Stimulated activated naive CD8-positive, alpha-beta T cell treated with anti-CD3 and anti-CD28 coated beads, Interleukin-15, Interleukin-2, amounts not matched to agents 100 ng/mL and 50 ng/mL, for 24 hours (primary cell): ENCODE results near the gene FRMD4A.

Experiments used
- H3K27ac Mint-ChIP-seq: one replicate; pipeline ENCODE4 v1.8.0; 2021; ENCODE audit warnings: mild to moderate bottlenecking, mixed read lengths
- H3K27me3 Mint-ChIP-seq: one replicate; pipeline ENCODE4 v1.8.0; 2021; ENCODE audit warnings: mixed read lengths
- H3K36me3 Mint-ChIP-seq: one replicate; pipeline ENCODE4 v1.8.0; 2021; ENCODE audit warnings: low read depth, mixed read lengths
- H3K4me1 Mint-ChIP-seq: one replicate; pipeline ENCODE4 v1.8.0; 2021; ENCODE audit warnings: low read depth, mixed read lengths
- H3K4me3 Mint-ChIP-seq: one replicate; pipeline ENCODE4 v1.8.0; 2021; ENCODE audit warnings: mild to moderate bottlenecking, mixed read lengths
- H3K9me3 Mint-ChIP-seq: one replicate; pipeline ENCODE4 v1.8.0; 2021; ENCODE audit warnings: mixed read lengths

The FRMD4A gene

GRCh38 chr10:14358886-14359573, 28.3 kb upstream of the FRMD4A start:
- Mint-ChIP-seq H3K9me3 (no peaks in the 10 kb centered on the region), H3K4me3 (no peak overlapping the region), H3K36me3 (no peaks in the 10 kb centered on the region), H3K27ac (no peak overlapping the region), H3K27me3 (peaks cover 21% of the 10 kb centered on the region), H3K4me1 (no peaks in the 10 kb centered on the region)

DNA sequence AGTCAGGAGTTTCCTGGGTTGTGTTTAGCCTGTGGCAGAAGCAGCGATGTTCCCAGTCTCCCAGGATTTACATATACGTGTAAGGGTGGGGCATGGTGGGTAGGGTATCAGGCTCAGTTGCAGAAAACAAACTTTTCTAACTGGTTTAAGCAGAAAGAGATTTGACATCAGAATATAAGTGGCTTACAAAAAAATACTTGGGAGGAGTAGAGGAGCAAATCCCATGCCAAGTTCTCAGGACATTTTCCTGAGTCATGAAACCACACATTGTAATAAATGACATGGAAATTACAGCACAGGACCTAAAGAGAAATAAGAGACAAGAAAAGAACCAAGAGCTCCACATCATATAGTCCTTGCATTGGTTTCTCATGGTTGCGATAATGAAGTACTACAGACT, 26.2 kb upstream of the FRMD4A start:
- Mint-ChIP-seq H3K27me3 (peaks cover 18% of the 10 kb centered on the region), H3K36me3 (no peaks in the 10 kb centered on the region), H3K9me3 (no peaks in the 10 kb centered on the region), H3K4me1 (no peaks in the 10 kb centered on the region), H3K27ac (no peak overlapping the region), H3K4me3 (no peak overlapping the region)

DNA sequence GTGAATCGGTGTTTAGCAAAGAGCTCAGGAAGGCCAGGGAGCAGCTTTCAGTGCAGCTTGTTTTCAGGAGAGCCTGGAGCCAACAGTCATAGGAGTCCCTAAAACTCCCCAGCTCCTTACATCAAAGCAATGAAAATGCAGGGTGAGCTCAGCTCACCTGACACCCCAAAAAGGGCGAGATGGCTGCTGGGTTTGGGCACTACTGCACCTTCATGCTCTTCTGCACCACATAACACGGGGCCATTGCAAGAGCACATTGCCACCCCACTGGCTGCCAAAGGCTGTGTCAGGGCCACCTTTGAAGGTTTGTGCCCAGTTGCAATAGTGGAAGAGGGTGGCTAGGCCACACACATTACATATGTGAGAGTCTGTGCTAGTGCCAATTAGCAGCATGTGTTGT, 25.0 kb upstream of the FRMD4A start:
- H3K36me3 Mint-ChIP-seq = no peaks in the 10 kb centered on the region
- no peak overlapping the region for H3K27ac Mint-ChIP-seq
- H3K4me1 Mint-ChIP-seq = no peaks in the 10 kb centered on the region
- H3K4me3 Mint-ChIP-seq = no peak overlapping the region
- H3K9me3 Mint-ChIP-seq = no peaks in the 10 kb centered on the region
- H3K27me3 Mint-ChIP-seq = peaks cover 11% of the 10 kb centered on the region

DNA sequence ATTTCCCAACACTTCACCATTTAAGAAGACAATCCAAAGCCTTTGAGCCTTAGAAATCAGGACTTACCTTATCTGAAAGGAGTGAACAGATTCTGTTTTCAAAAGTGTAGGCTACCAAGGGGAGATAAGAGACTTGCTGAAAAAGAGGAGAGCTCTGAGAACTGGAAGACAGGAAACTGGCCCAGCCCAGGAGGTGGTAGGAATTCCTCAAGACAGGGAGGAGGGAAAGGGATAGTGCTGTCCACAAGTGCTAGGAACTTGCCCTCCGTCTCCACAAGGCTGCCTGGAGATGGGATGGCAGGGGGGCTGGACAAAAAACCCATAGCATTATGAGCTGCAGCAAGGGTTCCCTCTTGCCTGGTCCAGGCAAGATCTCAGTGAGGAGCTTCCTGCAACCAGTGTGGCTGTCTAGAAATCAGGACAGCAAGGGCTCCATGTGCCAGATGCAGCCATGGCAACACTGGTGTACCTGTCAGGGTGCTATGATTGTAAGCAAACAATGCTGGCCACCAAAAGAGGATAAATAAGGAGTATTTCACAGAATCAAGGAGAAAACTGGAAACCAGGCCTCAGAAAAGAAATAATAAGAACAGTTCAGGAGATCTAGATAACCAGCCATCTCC, 22.7 kb upstream of the FRMD4A start:
- Mint-ChIP-seq H3K36me3 (no peaks in the 10 kb centered on the region), H3K27me3 (peaks cover 9% of the 10 kb centered on the region), H3K4me3 (no peak overlapping the region), H3K9me3 (no peaks in the 10 kb centered on the region), H3K4me1 (no peaks in the 10 kb centered on the region), H3K27ac (no peak overlapping the region)

DNA sequence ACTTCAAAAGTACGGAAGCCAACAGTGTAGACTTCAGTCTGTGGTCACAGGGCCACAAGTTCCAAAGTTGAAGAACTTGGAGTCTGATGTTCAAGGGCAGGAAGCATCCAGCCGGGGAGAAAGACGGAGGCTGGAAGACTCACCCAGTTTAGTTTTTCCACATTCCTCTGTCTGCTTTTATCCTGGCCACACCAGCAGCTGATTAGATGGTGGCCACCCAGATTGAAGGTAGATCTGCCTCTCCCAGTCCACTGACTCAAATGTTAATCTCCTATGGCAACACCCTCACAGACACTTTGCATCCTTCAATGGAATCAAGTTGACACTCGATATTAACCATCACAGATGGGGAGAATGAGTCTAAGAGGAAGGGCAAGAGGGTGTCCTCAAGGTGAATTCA, 19.3 kb upstream of the FRMD4A start:
- H3K27me3 Mint-ChIP-seq = peaks cover 18% of the 10 kb centered on the region
- no peaks in the 10 kb centered on the region for H3K36me3 Mint-ChIP-seq
- no peak overlapping the region for H3K4me3 Mint-ChIP-seq

DNA sequence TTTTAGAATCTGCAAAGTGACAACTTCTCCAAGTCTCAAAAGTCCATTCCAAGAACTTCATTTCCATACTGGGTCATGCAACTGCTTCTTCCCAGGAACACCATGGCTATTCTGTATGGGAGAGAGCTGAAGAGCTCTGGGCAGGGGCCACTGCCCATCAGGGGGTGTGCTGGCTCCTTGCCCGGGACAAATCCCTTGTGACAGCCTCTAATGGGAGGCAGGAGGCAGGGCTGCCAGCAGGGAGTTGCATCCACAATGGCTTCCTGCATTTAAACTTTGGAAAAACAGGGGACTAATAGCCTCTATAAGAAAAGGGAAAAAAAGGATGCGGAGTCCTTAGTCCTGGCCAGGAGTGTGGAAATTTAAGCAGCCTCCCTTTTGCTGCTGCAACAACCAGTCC, 18.4 kb upstream of the FRMD4A start:
- Mint-ChIP-seq H3K4me3 (no peak overlapping the region), H3K27me3 (peaks cover 19% of the 10 kb centered on the region), H3K36me3 (no peaks in the 10 kb centered on the region), H3K9me3 (no peaks in the 10 kb centered on the region), H3K27ac (no peak overlapping the region), H3K4me1 (no peaks in the 10 kb centered on the region)

More for the DNA sequence above, 19.3 kb upstream of the FRMD4A start:
- no peaks in the 10 kb centered on the region for H3K9me3 Mint-ChIP-seq
- H3K4me1 Mint-ChIP-seq = no peaks in the 10 kb centered on the region
- H3K27ac Mint-ChIP-seq = no peak overlapping the region

DNA sequence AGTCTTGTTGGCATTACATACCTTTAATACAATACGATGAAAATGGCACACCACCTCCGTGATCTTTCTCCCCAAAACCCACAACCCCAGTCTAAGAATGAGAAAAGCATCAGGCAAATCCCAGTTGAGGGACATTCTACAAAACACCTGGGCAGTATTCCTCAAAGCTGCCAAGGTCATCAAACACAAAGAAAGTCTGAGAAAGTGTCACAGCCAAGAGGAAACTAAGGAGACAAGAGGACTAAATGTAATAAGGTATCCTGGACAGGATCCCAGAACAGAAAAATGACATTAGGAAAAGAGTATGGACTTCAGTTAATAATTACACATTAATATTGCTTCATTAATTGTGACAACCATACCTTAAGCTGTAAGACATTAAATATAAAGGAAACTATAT, 14.5 kb upstream of the FRMD4A start:
- Mint-ChIP-seq H3K36me3 (no peaks in the 10 kb centered on the region), H3K9me3 (no peaks in the 10 kb centered on the region), H3K4me3 (no peak overlapping the region)

GRCh38 chr10:14340051-14340744, 9.5 kb upstream of the FRMD4A start:
- Mint-ChIP-seq H3K36me3 (no peaks in the 10 kb centered on the region), H3K27me3 (peaks cover 37% of the 10 kb centered on the region), H3K9me3 (no peaks in the 10 kb centered on the region), H3K4me3 (no peak overlapping the region), H3K4me1 (no peaks in the 10 kb centered on the region), H3K27ac (no peak overlapping the region)

More for the DNA sequence above, 14.5 kb upstream of the FRMD4A start:
- H3K27ac Mint-ChIP-seq = no peak overlapping the region
- peaks cover 36% of the 10 kb centered on the region for H3K27me3 Mint-ChIP-seq
- H3K4me1 Mint-ChIP-seq = no peaks in the 10 kb centered on the region

- no peak overlapping the region for H3K4me3 Mint-ChIP-seq
- H3K9me3 Mint-ChIP-seq = no peaks in the 10 kb centered on the region
- H3K36me3 Mint-ChIP-seq = no peaks in the 10 kb centered on the region
- no peaks in the 10 kb centered on the region for H3K4me1 Mint-ChIP-seq
- H3K27me3 Mint-ChIP-seq = peaks cover 26% of the 10 kb centered on the region
- no peak overlapping the region for H3K27ac Mint-ChIP-seq
Observed at GRCh38 chr10:14336736-14337135, 6.0 kb upstream of the FRMD4A start.

- Mint-ChIP-seq H3K4me3 (no peak overlapping the region), H3K9me3 (no peaks in the 10 kb centered on the region), H3K36me3 (no peaks in the 10 kb centered on the region), H3K4me1 (no peaks in the 10 kb centered on the region), H3K27ac (no peak overlapping the region), H3K27me3 (peaks cover 29% of the 10 kb centered on the region)
Observed at GRCh38 chr10:14334771-14335170, 4.0 kb upstream of the FRMD4A start.

- H3K9me3 Mint-ChIP-seq = no peaks in the 10 kb centered on the region
- peaks cover 32% of the 10 kb centered on the region for H3K27me3 Mint-ChIP-seq
- no peak overlapping the region for H3K27ac Mint-ChIP-seq
- H3K4me1 Mint-ChIP-seq = no peaks in the 10 kb centered on the region
- H3K4me3 Mint-ChIP-seq = no peak overlapping the region
- H3K36me3 Mint-ChIP-seq = no peaks in the 10 kb centered on the region
Observed at GRCh38 chr10:14333606-14334005, 2.9 kb upstream of the FRMD4A start.

- Mint-ChIP-seq H3K4me3 (no peak overlapping the region), H3K27ac (no peak overlapping the region), H3K36me3 (no peaks in the 10 kb centered on the region), H3K27me3 (peaks cover 32% of the 10 kb centered on the region), H3K9me3 (no peaks in the 10 kb centered on the region), H3K4me1 (no peaks in the 10 kb centered on the region)
Observed at GRCh38 chr10:14332903-14333302, 2.2 kb upstream of the FRMD4A start.

- no peak overlapping the region for H3K27ac Mint-ChIP-seq
- peaks cover 45% of the 10 kb centered on the region for H3K27me3 Mint-ChIP-seq
Observed at GRCh38 chr10:14329746-14330173, 964 bp downstream of the FRMD4A start.

GRCh38 chr10:14328881-14329672, 1.6 kb downstream of the FRMD4A start:
- H3K27me3 Mint-ChIP-seq = peaks cover 45% of the 10 kb centered on the region
- H3K9me3 Mint-ChIP-seq = no peaks in the 10 kb centered on the region
- no peaks in the 10 kb centered on the region for H3K36me3 Mint-ChIP-seq

More at GRCh38 chr10:14329746-14330173, 964 bp downstream of the FRMD4A start:
- no peaks in the 10 kb centered on the region for H3K4me1 Mint-ChIP-seq
- no peak overlapping the region for H3K4me3 Mint-ChIP-seq
- H3K9me3 Mint-ChIP-seq = no peaks in the 10 kb centered on the region
- no peaks in the 10 kb centered on the region for H3K36me3 Mint-ChIP-seq

GRCh38 chr10:14327527-14327926, 3.2 kb downstream of the FRMD4A start:
- Mint-ChIP-seq H3K27me3 (peaks cover 42% of the 10 kb centered on the region), H3K9me3 (no peaks in the 10 kb centered on the region), H3K27ac (no peak overlapping the region), H3K36me3 (no peaks in the 10 kb centered on the region), H3K4me3 (no peak overlapping the region), H3K4me1 (no peaks in the 10 kb centered on the region)

More at GRCh38 chr10:14328881-14329672, 1.6 kb downstream of the FRMD4A start:
- Mint-ChIP-seq H3K27ac (no peak overlapping the region), H3K4me3 (no peak overlapping the region), H3K4me1 (no peaks in the 10 kb centered on the region)
